GM23338 (cell line): ENCODE results near the gene SCFD1.

Experiments
- CREB1 ChIP-seq: fragments of 250-450 bp; sonication (Bioruptor Pico); IDR thresholded peaks from 2 replicates; pipeline ENCODE4 v1.5.0; 2020; ENCODE audit warnings: low read depth, mild to moderate bottlenecking, moderate library complexity
- CTCF ChIP-seq, 2 experiments: fragments of 200-600 bp in 1 of 2; sonication (generic) in 1 of 2; conservative IDR thresholded peaks; 2 replicates each; pipeline versions ENCODE4 v1.5.1 to v1.6.1; 2016 to 2017; ENCODE audit warnings: antibody characterized with exemption in 2 of 2, low read depth in 2 of 2, mild to moderate bottlenecking in 2 of 2, moderate library complexity in 1 of 2
- ETS1 ChIP-seq: IDR thresholded peaks from 2 replicates; pipeline ENCODE4 v1.6.1; 2016; ENCODE audit warnings: antibody characterized with exemption
- EZH2 ChIP-seq: fragments of 200-600 bp; sonication (generic); IDR thresholded peaks from one replicate; pipeline ENCODE4 v1.8.0; 2017; ENCODE audit warnings: antibody characterized with exemption, mild to moderate bottlenecking, low read depth; ENCODE audit not compliant: unreplicated experiment
- EZH2phosphoT487 ChIP-seq: fragments of 200-600 bp; sonication (generic); IDR thresholded peaks from one replicate; pipeline ENCODE4 v1.8.1; 2018; ENCODE audit warnings: antibody characterized with exemption; ENCODE audit not compliant: unreplicated experiment
- JUNB ChIP-seq: IDR thresholded peaks from one replicate; pipeline ENCODE4 v1.6.1; 2016; ENCODE audit warnings: antibody characterized with exemption; ENCODE audit not compliant: unreplicated experiment
- NANOG ChIP-seq: IDR thresholded peaks from 2 replicates; pipeline ENCODE4 v1.6.1; 2016; ENCODE audit warnings: antibody characterized with exemption, borderline replicate concordance
- POLR2AphosphoS5 ChIP-seq: IDR thresholded peaks from 2 replicates; pipeline ENCODE4 v1.6.1; 2016; ENCODE audit warnings: antibody characterized with exemption, low read depth
- REST ChIP-seq: IDR thresholded peaks from one replicate; pipeline ENCODE4 v1.6.1; 2018; ENCODE audit warnings: antibody characterized with exemption; ENCODE audit not compliant: unreplicated experiment
- STAT1 ChIP-seq: IDR thresholded peaks from one replicate; pipeline ENCODE4 v1.6.1; 2016; ENCODE audit warnings: antibody characterized with exemption; ENCODE audit not compliant: unreplicated experiment
- ZNF331 ChIP-seq: fragments of 250-450 bp; sonication (Bioruptor Pico); IDR thresholded peaks from 2 replicates; pipeline ENCODE4 v1.5.0; 2020; ENCODE audit warnings: low read depth, mild to moderate bottlenecking, moderate library complexity
- ZNF462 ChIP-seq: fragments of 250-450 bp; sonication (Bioruptor Pico); IDR thresholded peaks from 2 replicates; pipeline ENCODE4 v1.5.0; 2020; ENCODE audit warnings: mild to moderate bottlenecking, moderate library complexity

- TF ChIP-seq REST (no peak), CTCF (conservative IDR thresholded peaks at IDR 0.05; ENCODE audit: low read depth in 2 of 2) (no peak), EZH2phosphoT487 (no peak), POLR2AphosphoS5 (no peak), EZH2 (no peak), ZNF331 (no peak), CREB1 (CRISPR knock-in tag) (no peak), STAT1 (no peak), ETS1 (no peak), JUNB (no peak), NANOG (no peak), ZNF462 (CRISPR knock-in tag) (no peak)
These were observed 56.9 kb downstream of the SCFD1 start for GRCh38 chr14:30678926-30679431.
